Retinal pigment epithelial cell (primary cell): Measurements from ENCODE around the gene CERS5.

Experiments
- DNase-seq: peaks from one replicate; pipeline ENCODE4 v3.0.0-alpha.2; 2010; ENCODE audit warnings: low read depth
- H3K4me3 ChIP-seq: 2 replicates; pipeline ENCODE4 v1.5.1; 2011; ENCODE audit warnings: mild to moderate bottlenecking, low read length, control low read depth, moderate library complexity
- CTCF ChIP-seq: conservative IDR thresholded peaks from 2 replicates; pipeline ENCODE4 v1.5.1; 2011; ENCODE audit warnings: low read depth, low read length, control low read depth, inconsistent platforms

CERS5 gene

GRCh38 chr12:50104417-50105366, 62.5 kb downstream of the CERS5 start:
- DNase-seq = peak; percentile 82
- no peak overlapping the region for H3K4me3 ChIP-seq
- no peak for TF ChIP-seq CTCF

- TF ChIP-seq CTCF = peak; percentile 7
- H3K4me3 ChIP-seq = peak within 1 kb of the TSS; percentile 29
- no peak for DNase-seq
Observed at GRCh38 chr12:50103767-50104321, 63.3 kb downstream of the CERS5 start, which contains the start of gene GPD1. Gene GPD1 (plus strand): TSS chr12:50104008. CDS start chr12:50104051, 43 bp downstream.

GRCh38 chr12:50103351-50103750, 63.8 kb downstream of the CERS5 start:
- TF ChIP-seq CTCF = no peak
- DNase-seq = no peak

GRCh38 chr12:50102646-50103309, 64.4 kb downstream of the CERS5 start:
- DNase-seq = no peak
- no peak for TF ChIP-seq CTCF
- no peak overlapping the region for H3K4me3 ChIP-seq

More at GRCh38 chr12:50103351-50103750, 63.8 kb downstream of the CERS5 start:
- no peak overlapping the region for H3K4me3 ChIP-seq

GRCh38 chr12:50102131-50102531, 65.0 kb downstream of the CERS5 start:
- TF ChIP-seq CTCF = no peak
- no peak for DNase-seq
- no peak overlapping the region for H3K4me3 ChIP-seq

GRCh38 chr12:50101663-50102062, 65.5 kb downstream of the CERS5 start:
- no peak overlapping the region for H3K4me3 ChIP-seq
- TF ChIP-seq CTCF = peak; percentile 63
- no peak for DNase-seq
